ENCODE results near the gene FSD1L. TPM values are rescaled to one million over a fixed set of nuclear protein-coding genes. Genes with fewer than 3 reads are reported as not detected.

FSD1L gene
- total RNA-seq, 2 donors from 2014 or later: 2.3 to 3.9 TPM

Other genes starting within 250 kb of the FSD1L start
- gene SLC44A1, start 203.4 kb upstream of the FSD1L start, total RNA-seq: 1 to 10 TPM; 6.5 to 8.4 TPM
- gene FKTN, start 110.1 kb downstream of the FSD1L start, total RNA-seq: 10 to 100 TPM; 18.6 to 26.2 TPM
- not detected for gene TAL2, start 214.4 kb downstream of the FSD1L start, total RNA-seq
- 10 to 100 TPM; 13.7 TPM for gene TMEM38B, start 246.5 kb downstream of the FSD1L start, total RNA-seq

Measured in natural killer cell treated with Interleukin-12 subunit alpha and Interleukin-12 subunit beta and Interleukin-15 and Interleukin-18, amount 100 ng/mL, for 72 hours (primary cell).